IPS-NIHi11 (cell line): ENCODE data around the gene CACNA2D3.

Experiments
- DNase-seq: peaks from one replicate; pipeline ENCODE4 v3.0.0; 2012; ENCODE audit warnings: mixed read lengths, low spot score

Gene CACNA2D3

DNA sequence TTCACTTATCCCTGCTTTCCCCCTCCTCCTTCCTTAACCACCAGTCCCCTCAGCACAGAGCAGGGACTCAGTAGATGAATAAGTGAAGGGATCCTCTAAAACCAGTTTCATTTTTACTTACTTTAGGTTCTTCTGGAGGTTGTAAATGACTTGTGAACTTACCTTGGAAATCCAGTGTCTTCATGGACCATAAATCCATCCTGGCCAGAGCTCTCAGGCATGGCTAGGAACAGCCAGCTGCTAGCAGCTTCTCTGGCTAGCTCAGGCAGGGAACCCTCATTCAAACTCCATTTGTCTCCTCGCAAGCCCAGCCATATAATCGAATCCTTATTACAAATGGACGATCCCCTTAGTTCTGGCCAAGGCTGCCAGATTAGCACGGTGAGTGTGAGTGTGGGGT is 727.0 kb downstream of the CACNA2D3 start:
- DNase-seq, result no peak

DNA sequence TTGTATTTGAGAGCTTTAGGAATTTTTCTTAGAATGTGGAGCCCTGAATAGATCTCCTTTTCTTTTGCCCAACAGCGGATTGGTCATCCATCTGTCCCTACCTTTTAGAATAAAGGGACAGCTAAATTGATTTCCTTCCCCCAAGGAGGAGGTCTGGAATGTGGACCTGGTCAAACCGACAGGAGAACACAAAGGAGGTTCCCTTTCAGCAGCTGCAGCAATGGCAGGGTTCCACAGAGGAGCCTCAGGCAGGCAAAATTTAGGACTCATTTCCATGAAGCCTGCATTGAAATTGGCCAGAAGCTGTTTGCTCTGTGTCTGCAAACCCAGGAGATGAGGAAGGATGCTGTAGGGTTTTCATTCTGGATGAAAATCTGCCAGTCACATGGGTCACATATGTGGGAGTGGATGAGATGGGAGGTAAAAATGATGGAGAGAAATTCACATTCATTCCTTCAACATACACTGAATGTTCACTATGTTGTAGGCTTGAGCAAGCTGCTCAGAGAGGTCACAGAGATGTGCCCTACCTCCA is 728.2 kb downstream of the CACNA2D3 start:
- no peak for DNase-seq

DNA sequence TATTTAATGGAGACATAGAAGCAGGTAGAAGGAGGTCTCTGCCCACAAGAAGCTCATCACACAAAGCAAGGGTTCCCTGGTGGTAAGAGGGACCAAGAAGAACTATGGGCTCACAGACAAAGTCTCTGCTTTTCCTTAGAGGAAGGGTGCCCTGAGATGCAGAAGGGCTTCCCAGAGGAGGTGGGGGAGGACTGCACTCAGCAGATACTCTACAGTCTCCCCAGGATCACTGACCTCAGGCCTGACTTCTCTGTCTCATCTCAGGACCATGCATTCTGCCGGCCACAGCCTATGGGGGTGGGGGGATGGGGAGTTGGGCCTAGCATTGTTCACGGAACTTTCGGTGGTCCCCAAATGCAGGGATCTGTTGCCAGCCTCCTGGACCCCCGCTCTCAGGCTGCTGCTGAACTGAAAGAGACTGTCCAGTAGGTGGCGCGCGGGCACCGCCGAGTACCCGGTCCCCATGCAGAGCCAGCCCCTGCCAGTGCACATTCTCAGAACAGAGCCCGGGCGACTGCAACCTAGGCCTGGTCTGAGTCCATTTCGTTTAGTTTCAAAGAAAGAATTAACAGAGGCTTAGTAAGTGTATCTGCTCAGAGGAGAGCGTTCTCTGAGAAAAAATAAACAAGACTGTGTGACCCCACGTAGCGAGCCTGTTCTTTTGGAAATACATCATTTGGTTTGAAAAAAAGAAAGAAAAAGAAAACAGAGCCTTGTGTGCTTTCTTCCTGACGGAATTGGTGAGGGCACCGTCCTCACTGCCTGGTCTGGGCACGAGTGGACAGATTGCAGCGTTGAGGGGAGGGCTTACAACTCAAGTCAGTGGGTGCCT is 731.4 kb downstream of the CACNA2D3 start:
- peak; percentile 93 for DNase-seq

DNA sequence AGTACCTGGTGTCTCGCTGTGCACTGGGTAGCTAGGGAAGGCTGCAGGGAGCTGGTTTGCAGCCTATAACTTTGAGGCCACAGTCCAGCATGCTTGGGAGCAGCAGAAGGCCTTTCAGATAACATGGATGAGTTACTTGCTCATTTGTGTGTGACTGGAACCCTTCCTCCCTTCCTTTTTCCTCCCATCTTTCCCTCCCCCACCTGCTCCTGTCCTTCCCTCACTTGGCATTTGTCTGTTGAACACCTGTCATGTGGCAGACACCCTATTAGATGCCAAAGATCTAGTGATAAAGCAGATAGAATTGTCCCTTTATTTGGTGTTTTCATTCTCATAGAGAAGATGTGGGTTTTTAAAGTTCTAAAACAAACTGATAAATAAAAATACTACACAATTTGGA is 733.9 kb downstream of the CACNA2D3 start:
- DNase-seq, result no peak

DNA sequence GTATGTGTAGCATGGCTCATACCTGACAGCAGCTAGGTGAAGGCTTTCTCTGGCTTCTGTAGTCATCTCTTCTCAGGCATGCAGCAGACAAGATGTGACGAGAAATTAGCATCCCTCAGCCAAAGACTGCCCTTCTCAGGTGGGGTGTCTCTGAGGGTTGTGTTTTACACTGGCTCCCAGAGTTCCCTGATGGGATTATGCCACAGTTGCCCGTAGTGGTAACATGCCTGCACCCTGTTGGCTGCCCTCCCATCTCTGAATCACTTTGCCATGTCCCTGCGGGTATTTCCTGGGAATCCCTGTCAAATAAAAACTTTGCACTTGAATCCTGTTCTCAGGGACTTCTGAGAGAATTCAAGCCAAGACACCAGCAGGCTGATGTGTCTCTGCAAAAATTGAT is 735.0 kb downstream of the CACNA2D3 start:
- DNase-seq, result no peak

DNA sequence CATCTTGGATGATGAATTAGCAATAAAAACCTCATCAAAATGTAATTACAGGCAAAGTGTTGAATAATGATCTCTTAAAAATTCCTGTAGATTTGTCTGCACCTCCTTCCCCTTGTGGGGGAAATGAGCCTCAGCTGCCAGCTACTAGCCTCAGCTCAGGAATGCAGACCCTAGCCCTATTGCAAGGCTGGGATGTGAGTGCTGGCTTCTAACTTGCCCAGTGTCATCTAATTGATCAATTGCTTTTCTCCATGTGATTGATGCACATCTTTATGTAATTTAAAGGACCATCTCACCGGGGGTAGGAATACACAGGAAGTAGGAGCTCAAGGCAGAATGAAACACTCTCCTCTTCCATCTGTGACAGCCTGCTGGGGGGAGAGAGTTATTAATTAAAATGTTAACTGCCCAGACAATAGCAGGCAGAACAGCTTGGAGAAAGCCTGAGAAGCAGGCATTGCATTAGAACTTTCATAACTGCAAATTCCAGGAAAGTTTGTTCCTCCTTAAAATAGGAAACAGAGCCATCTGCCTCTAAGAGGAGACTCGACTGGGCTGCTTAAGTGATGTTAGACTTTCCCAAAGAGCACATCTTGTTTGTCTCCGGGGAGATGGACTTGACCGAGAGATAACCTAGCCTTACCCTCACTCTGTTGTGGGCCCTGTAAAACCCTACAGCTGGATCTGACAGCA is 735.9 kb downstream of the CACNA2D3 start:
- DNase-seq, result peak; percentile 24

DNA sequence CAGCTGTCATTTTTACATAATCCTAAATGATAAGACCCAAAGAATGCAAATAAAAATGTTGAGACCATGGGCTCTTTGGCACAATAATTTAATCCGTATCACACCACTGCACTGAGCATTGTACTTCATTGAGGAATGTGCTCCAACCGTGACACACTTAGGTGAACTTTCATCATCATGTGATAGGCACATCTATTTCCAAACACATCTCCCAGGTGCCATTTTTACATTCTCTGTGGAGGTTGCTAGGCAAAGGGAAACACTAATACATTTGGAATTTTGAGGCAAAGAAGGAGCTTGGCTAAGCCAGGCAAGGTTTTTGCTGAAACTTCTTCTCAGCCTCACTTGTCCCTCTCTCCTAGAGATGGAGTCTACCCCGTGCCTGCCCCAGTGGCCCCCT is 736.8 kb downstream of the CACNA2D3 start:
- no peak for DNase-seq

DNA sequence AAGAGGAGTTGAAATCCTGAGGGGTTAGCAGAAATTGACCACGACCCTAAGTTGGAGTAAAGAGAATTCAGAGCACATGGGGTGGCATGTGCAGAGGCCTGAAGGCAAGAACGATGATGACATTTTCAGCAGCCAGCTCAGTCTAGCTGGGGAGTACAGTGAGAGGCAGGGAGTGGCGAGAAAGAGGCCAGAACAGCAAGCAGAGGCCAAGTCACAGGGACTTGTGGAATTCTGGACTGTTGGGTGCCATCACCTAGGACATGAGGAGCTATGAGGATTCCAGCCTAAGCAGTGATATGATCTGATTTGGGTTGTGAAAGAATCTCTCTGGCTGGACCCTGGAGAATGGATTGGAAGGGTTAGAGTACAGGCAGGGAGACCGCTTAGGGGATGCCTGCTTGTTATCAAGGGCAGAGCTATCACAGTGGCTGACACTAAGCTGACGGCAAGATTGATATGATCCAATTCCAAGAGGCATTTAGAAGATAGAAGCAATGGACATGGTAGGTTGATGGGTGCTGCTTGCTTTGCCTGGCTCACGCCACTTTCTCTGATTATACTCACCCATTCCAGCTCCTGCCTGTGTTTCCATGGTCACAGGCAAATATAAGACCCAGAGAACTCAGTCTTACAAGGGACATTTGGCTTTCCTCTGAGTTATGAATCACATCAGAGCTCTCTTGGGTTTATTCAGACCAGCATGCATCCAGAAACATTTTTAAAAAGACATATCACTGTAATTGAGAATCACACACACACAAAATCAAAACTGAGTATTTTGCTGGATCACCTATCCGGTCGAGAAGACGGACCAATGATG is 739.1 kb downstream of the CACNA2D3 start:
- no peak for DNase-seq

DNA sequence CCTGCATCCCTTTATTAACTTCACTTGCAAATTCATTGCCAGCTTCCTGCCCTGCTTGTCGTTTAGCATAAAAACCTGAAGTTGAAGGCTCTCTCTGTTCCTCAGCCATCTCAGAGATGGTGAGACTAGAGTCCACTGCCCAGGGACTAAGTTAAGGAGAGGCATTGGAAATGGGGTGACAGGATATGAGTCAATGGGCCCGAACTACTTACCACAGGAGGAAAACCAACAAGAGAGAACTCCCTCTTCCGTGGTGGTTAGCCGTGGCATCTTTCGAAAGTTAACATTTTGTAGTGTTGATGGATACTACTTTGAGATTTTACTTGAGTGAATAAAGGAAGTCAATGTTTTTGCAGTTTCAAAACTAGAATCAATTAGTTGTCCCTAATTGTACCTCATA is 740.2 kb downstream of the CACNA2D3 start:
- DNase-seq, result no peak

DNA sequence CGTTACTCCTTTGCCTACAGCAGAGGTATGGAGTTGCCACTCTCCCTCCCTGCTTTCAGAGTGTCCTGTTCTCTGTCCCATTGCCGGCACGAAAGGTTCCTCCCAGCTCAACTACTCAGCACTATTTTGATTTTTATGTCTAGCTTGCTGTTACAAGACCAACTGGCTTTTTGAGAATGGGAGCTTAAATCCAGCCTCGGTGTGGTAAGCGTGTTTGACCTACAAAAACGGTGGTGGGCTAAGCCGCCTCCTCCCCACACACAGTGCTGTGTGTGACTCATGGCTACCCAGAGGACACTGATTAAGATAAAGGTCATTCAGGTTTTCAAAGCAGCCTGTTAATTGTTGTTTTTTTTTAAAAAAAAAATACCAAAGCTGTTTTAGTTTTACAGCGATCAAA is 741.0 kb downstream of the CACNA2D3 start:
- DNase-seq, result no peak

DNA sequence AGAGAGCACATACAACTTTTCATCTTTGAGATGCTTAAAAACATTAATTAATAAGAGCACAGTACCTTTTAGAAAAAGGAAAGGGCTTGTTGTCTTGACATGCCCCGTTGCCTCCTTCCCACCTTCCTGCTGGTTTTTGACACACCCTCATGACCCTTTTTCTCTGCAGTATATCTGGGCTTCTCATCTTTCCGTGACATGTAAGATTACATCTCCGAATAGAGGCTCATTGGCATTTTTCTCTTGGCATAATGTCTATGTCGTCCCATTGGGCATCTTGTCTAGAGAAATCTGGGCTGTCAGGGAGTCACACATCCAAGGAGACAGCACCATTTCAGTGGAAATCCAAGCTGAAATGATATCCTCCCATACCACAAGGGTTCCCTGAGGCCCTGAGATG is 741.4 kb downstream of the CACNA2D3 start:
- DNase-seq, result no peak

DNA sequence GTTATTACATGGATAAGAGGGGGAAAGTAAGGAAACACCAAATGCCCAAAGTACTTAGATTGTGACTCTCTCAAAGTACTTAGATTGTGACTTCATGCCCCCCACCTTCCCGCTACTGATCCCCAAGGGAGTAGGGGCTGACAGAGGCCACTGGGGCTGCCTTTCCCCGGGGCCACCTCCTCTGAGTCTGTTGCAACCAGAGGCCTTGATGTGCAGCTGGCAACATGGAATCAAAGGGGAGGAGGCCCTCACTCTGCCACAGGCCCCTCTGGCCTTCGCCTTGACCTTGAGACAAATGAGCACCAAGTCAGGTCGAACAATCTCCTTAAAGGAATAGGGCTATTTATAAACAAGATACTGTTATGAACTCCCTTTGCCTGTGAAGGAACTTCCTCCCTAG is 743.0 kb downstream of the CACNA2D3 start:
- no peak for DNase-seq

DNA sequence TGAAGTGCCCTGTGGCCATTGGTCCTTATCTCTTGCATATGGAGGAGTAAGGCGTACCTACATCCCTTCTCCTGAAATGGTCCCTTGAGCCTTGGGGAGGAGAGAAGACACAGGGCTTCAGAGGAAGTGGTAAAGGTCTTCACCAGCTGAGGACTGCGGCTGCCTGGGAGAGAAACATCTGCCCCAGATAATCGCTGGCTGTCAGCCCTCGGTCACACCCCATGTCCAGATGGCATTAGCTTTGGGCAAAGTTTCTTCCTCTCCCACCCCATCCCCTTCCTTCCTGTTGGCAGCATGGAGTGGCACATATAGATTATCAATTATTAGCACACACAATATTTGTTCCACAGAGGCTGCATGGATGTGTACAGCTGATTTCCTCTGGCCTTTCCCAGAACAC is 743.9 kb downstream of the CACNA2D3 start:
- DNase-seq, result no peak

DNA sequence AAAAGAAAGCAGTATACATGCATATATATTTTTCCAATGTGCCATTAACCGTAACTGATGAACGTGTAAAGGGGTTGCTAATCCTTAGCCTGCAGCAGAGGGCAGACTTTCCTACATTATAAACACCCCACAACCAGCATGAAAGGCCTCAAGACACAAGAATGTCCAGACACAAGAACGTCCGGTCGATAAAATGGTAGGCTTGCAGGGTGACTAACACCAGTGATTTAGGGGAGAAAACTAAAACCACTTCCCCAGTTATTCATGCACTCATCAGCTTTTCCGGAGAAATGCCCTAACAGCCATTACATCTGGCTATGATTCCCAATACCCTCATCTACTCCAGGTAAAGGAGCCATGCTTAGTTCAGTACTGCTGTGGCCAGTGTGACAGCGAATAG is 748.1 kb downstream of the CACNA2D3 start:
- DNase-seq, result peak; percentile 46

DNA sequence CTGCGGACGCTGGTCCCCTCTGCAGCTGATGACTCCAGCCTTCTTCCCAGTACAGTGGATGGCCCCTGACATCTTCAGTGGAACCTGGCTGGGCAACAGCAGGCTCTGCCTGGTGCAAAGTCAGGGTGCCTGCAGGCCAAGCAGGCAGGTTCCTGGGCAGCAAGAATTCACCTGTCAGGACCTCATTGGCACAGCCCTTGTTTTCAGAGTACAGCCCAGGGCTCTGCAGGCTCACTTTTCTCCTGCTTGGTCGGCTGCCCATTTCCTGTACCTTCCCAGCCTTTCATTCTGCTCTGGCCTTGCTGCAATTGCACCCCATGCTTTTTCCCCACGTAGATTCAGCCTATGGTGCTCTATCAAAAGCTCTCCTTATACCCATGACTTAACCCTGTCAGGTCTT is 749.5 kb downstream of the CACNA2D3 start:
- no peak for DNase-seq

DNA sequence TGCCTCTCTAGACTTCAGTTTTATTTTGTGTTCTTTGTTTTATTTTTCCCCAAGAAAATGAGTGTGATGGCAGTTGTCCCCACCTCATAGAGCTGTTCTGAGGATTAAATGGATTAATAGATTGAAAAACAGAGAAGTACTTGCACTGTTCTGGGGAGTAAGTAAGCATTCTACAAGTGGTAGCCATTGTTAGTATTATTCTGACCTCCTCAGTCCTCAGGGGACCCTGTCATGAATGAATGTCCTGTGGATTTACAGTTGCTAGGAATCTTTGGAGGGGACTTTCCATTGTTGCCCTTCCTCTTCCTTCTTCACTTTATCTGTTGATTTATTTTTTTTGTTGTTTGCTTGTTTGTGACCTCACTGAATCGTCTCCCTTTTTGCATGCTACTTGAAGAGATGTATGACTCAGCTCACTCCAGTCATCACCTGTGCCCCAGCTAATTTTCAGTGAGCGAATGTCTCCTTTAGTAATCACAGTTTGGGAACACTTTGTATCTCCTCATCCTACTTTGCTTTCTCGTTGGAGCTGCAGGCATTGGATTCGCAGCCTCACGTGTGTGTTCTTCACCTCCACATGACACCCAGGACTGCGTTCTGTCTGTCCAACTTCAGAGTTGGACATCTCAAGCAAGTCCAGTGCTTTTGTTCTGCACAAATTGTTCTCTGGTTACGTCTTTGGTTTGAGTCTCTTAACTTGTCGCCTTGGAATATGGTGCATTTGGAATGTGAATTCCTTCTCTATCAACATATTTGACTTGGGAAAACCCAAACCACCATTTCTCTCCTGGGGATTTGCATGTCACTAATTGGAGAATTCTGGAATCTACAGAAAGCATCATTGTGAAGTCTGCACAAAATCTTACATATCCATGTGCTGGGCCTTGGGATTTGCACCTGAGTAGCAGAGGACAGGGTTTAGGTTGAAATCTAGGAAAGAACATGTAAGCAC is 751.0 kb downstream of the CACNA2D3 start:
- DNase-seq, result no peak

DNA sequence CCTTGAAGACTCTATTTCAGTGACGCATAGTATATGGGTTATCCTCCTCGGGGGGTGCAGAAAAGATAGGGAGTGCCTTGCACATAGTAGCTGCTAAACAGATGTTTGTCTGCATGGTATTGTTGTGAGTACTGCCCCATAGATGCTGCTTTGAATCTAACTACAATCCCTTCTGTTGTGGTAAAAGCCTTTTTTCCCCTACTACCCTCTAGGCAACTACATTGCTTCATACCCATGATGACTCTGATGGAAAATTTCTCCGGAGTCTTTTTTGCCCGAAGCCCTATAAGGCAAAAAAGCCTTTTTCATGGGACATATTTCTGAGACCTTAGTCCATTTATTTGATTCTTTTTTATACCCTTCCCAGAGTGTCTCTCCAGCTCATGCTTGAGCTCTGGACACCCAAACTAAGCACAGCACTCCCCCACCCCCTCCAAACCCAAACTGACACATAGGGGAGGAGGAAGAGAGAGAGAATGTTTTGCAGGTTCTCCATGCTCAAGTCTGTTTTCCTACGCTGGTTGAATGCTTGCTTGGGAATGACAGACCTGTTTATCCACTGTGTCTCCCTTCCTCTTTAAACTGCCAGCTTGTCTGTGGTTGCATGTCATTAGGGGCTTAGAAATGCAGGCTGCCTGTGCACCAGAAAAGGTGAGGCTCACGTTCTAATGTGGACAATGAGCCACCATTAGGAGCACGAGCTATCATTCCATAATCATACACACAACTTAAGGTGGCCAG is 752.6 kb downstream of the CACNA2D3 start:
- no peak for DNase-seq

DNA sequence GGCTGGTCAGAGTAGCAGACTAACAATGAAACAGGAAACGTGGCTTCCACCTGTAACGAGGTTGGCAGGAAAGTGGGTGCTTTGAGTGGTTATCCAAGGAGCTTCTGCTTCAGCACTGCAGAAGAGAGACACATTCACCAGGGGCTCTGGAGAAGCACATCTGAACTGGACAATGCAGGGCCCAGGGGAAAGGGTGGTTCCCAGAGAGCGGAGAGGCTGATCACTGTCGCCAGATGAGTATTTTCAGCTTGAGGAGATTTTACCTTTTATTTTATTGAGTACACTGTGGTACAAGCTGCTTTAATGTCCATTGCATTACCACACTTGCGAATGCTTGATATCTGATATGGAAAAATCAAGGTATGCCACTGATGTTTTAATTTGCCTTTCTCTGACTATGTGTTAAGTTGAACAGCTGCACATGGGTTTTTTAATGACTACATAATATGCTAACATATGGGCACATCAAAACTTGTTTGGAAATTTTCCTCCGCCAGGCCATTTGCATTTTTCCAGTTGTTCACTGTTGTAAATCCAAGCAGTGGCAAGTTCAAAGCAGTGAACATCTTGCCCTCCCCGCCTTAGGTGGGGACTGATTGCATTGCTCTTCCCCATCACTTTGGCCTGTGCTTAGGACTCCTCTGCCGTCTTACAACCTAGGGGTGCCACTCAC is 753.4 kb downstream of the CACNA2D3 start:
- DNase-seq, result no peak

DNA sequence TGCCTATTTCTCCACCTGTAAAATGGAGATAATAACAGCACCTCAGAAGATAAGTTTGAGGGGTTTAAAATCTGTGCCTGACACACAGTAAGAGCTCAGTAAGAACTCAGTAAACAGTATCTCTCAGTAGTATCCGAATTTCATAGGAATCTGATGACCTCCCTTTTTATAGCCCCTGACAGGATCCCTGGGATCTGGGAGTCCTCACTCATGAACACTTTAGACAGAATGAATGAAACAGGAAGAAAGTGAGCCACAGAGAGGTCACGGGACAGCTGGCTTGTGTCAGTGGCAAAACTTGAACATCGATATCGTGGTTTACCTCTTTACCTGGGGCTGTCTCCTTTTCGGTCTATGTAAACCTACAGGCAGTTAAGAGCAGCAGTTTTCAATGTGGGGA is 754.3 kb downstream of the CACNA2D3 start:
- DNase-seq, result no peak

DNA sequence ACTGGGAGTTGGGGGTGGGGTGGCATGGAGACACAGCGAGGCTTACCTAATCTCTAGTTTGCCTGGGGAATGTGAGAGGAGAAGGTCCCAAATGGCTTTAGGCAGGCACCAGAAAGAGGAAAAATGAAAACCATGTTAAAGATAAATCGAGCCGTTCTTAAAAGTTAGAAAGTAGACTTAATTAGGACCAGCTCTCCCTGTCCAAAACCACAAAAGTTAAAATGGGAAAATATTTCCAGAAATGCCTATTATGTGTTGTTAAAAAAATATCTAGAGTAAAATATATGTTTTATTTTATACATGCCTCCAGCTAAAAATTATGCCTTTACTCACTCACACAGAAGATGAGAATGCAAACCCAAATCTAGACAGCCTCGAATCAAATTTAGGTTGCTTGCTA is 755.4 kb downstream of the CACNA2D3 start:
- no peak for DNase-seq
